ENCODE measurements around the gene TIMM23. TPM values are rescaled to one million over a fixed set of nuclear protein-coding genes. Genes with fewer than 3 reads are reported as not detected.

The TIMM23 gene
- total and polyA plus RNA-seq, 2 donors (not counting 1 experiment from before 2014, with no cell fraction given) = 55.0 to 130 TPM

Other genes starting within 250 kb of the TIMM23 start
- 34.9 and 64.1 TPM in 2 replicates for gene WASHC2C, start 245.2 kb upstream of the TIMM23 start, total RNA-seq
- gene WASHC2C, start 245.2 kb upstream of the TIMM23 start, polyA plus RNA-seq = 54.7 and 57.5 TPM in 2 replicates
- 1.8 and 3.3 TPM in 2 replicates for gene AGAP4, start 125.0 kb upstream of the TIMM23 start, total RNA-seq
- gene AGAP4, start 125.0 kb upstream of the TIMM23 start, polyA plus RNA-seq = 3.7 and 8.1 TPM in 2 replicates
- 145 and 175 TPM in 2 replicates for gene NCOA4, start 58.1 kb downstream of the TIMM23 start, total RNA-seq
- 117 and 140 TPM in 2 replicates for gene NCOA4, start 58.1 kb downstream of the TIMM23 start, polyA plus RNA-seq
- gene MSMB, start 73.8 kb downstream of the TIMM23 start, total RNA-seq = not detected in 2 replicates
- not detected in 2 replicates for gene MSMB, start 73.8 kb downstream of the TIMM23 start, polyA plus RNA-seq

Data from fibroblast of lung (primary cell).